SK-N-SH treated with all-trans-retinoic acid at 6 μM for 48 hours (cell line): ENCODE results near the gene TIPRL.

ENCODE experiments used
- ARNTL ChIP-seq: fragments of 450-650 bp; formaldehyde crosslinking; IDR thresholded peaks from 2 replicates; pipeline ENCODE4 v1.5.0; 2020; ENCODE audit warnings: low read depth, mild to moderate bottlenecking, moderate library complexity, borderline replicate concordance
- BACH2 ChIP-seq: fragments of 250-450 bp; sonication (Bioruptor Pico); IDR thresholded peaks from 2 replicates; pipeline ENCODE4 v1.9.0; 2021; ENCODE audit warnings: mild to moderate bottlenecking, borderline replicate concordance
- CSDC2 ChIP-seq: fragments of 250-450 bp; sonication (Bioruptor Pico); IDR thresholded peaks from 2 replicates; pipeline ENCODE4 v1.5.0; 2020; ENCODE audit warnings: mild to moderate bottlenecking, moderate library complexity
- GLIS3 ChIP-seq: fragments of 250-450 bp; sonication (Bioruptor Pico); IDR thresholded peaks from 2 replicates; pipeline ENCODE4 v1.5.0; 2020; ENCODE audit warnings: mild to moderate bottlenecking, moderate library complexity
- ISL1 ChIP-seq: fragments of 250-450 bp; sonication (Bioruptor Pico); IDR thresholded peaks from 2 replicates; pipeline ENCODE4 v2.1.2; 2022; ENCODE audit warnings: mild to moderate bottlenecking, moderate library complexity
- PATZ1 ChIP-seq: fragments of 250-450 bp; sonication (Bioruptor Pico); IDR thresholded peaks from 2 replicates; pipeline ENCODE4 v1.8.0; 2020; ENCODE audit warnings: mild to moderate bottlenecking, moderate library complexity, borderline replicate concordance
- RARB ChIP-seq: fragments of 250-450 bp; sonication (Bioruptor Pico); IDR thresholded peaks from 2 replicates; pipeline ENCODE4 v1.8.0; 2021; ENCODE audit warnings: mild to moderate bottlenecking, moderate library complexity
- TCF4 ChIP-seq: fragments of 250-450 bp; sonication (Bioruptor Pico); IDR thresholded peaks from 2 replicates; pipeline ENCODE4 v1.8.0; 2021; ENCODE audit warnings: mild to moderate bottlenecking, moderate library complexity, borderline replicate concordance
- TSHZ2 ChIP-seq: fragments of 250-450 bp; sonication (Bioruptor Pico); IDR thresholded peaks from 2 replicates; pipeline ENCODE4 v1.5.0; 2020; ENCODE audit warnings: mild to moderate bottlenecking, moderate library complexity
- ZC3H10 ChIP-seq: fragments of 250-450 bp; sonication (Bioruptor Pico); IDR thresholded peaks from 2 replicates; pipeline ENCODE4 v1.5.1; 2021; ENCODE audit warnings: mild to moderate bottlenecking, moderate library complexity
- ZFP3 ChIP-seq: fragments of 250-450 bp; sonication (Bioruptor Pico); IDR thresholded peaks from 2 replicates; pipeline ENCODE4 v1.5.0; 2020; ENCODE audit warnings: mild to moderate bottlenecking, moderate library complexity
- ZFP30 ChIP-seq: fragments of 450-650 bp; formaldehyde crosslinking; IDR thresholded peaks from 2 replicates; pipeline ENCODE4 v1.5.0; 2022; ENCODE audit warnings: mild to moderate bottlenecking, moderate library complexity
- ZNF8 ChIP-seq: fragments of 450-650 bp; formaldehyde crosslinking; IDR thresholded peaks from 2 replicates; pipeline ENCODE4 v1.5.0; 2020; ENCODE audit warnings: mild to moderate bottlenecking, moderate library complexity
- TF ChIP-seq, protein P1 (sequence below): fragments of 250-450 bp; sonication (Bioruptor Pico); IDR thresholded peaks from 2 replicates; pipeline ENCODE4 v1.8.0; 2021; ENCODE audit warnings: low read depth, mild to moderate bottlenecking, moderate library complexity, borderline replicate concordance

GRCh38 chr1:168236836-168237611, 58.3 kb downstream of the TIPRL start:
- no peak for TF ChIP-seq TSHZ2 (CRISPR knock-in tag)
- TF ChIP-seq ZFP30: no peak
- no peak for TF ChIP-seq ZNF8
- no peak for TF ChIP-seq ARNTL (CRISPR knock-in tag)
- TF ChIP-seq CSDC2 (CRISPR knock-in tag): no peak
- TF ChIP-seq ZFP3 (CRISPR knock-in tag): no peak
- no peak for TF ChIP-seq PATZ1
- no peak for TF ChIP-seq ZC3H10 (CRISPR knock-in tag)
- TF ChIP-seq, protein P1, sequence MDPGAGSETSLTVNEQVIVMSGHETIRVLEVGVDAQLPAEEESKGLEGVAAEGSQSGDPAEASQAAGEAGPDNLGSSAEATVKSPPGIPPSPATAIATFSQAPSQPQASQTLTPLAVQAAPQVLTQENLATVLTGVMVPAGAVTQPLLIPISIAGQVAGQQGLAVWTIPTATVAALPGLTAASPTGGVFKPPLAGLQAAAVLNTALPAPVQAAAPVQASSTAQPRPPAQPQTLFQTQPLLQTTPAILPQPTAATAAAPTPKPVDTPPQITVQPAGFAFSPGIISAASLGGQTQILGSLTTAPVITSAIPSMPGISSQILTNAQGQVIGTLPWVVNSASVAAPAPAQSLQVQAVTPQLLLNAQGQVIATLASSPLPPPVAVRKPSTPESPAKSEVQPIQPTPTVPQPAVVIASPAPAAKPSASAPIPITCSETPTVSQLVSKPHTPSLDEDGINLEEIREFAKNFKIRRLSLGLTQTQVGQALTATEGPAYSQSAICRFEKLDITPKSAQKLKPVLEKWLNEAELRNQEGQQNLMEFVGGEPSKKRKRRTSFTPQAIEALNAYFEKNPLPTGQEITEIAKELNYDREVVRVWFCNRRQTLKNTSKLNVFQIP: no peak
- TF ChIP-seq GLIS3 (CRISPR knock-in tag): no peak
- TF ChIP-seq BACH2 (CRISPR knock-in tag): no peak
- TF ChIP-seq RARB (CRISPR knock-in tag): no peak
- TF ChIP-seq ISL1: no peak
- TF ChIP-seq TCF4: no peak
